B cell (primary cell): Measurements from ENCODE around the gene VNN1. TPM values are rescaled to one million over a fixed set of nuclear protein-coding genes. Genes with fewer than 3 reads are reported as not detected.

ENCODE experiments used
- ATAC-seq: fragments of 200-7000 bp; cut with Tn5 transposase; one replicate; pipeline ENCODE4 v1.10.0; 2021; ENCODE audit warnings: low read depth, mild to moderate bottlenecking, moderate number of reproducible peaks, moderate library complexity
- CTCF ChIA-PET: fragments of 350-600 bp; sonication (Branson Sonifier 250); formaldehyde crosslinking; loops from one replicate; lab custom pipeline; 2021; ENCODE audit warnings: antibody characterized with exemption, inconsistent platforms; lab: Charles Lee
- POLR2A ChIA-PET: fragments of 350-600 bp; sonication (Branson Sonifier 250); formaldehyde crosslinking; loops from one replicate; lab custom pipeline; 2021; ENCODE audit warnings: antibody characterized with exemption; lab: Charles Lee
- DNase-seq: peaks from one replicate; pipeline ENCODE4 v3.0.0; 2013
- H2AFZ ChIP-seq: 2 replicates; pipeline ENCODE4 v1.6.1; 2012; ENCODE audit warnings: mild to moderate bottlenecking, low read depth, low read length; ENCODE audit not compliant: insufficient read depth, poor library complexity, severe bottlenecking
- H3K27ac ChIP-seq, 2 donors: 1 replicate in 1 of 2; 2 replicates in 1 of 2; pipeline ENCODE4 v1.5.1; 2012 to 2013; ENCODE audit warnings: low read length in 2 of 2, mild to moderate bottlenecking in 2 of 2, moderate library complexity in 1 of 2
- H3K27me3 ChIP-seq, 4 experiments: fragments of 200-600 bp in 1 of 4; sonication (generic) in 1 of 4; replicated peaks in 1 of 4; 1 replicate in 2 of 4; 2 replicates in 2 of 4; pipeline versions ENCODE4 v1.6.1 to v1.7.0; 2013 to 2016; ENCODE audit warnings: low read length in 3 of 4, mild to moderate bottlenecking in 2 of 4, mixed read lengths in 1 of 4, moderate library complexity in 1 of 4; ENCODE audit not compliant: insufficient read depth in 4 of 4, control insufficient read depth in 3 of 4; ENCODE audit errors: control extremely low read depth in 1 of 4
- H3K36me3 ChIP-seq, 2 experiments: replicated peaks in 1 of 2; 1 replicate in 1 of 2; 2 replicates in 1 of 2; pipeline versions ENCODE4 v1.6.1 to v1.7.1; 2013; ENCODE audit warnings: low read length in 1 of 2; ENCODE audit not compliant: insufficient read depth in 2 of 2, control insufficient read depth in 1 of 2; ENCODE audit errors: control extremely low read depth in 1 of 2, extremely low read depth in 1 of 2
- H3K4me1 ChIP-seq, 2 donors: fragments of 200-600 bp in 1 of 2; sonication (generic) in 1 of 2; 1 replicate in 1 of 2; 2 replicates in 1 of 2; pipeline versions ENCODE4 v1.5.1 to v1.6.1; 2013 to 2017; ENCODE audit warnings: low read length in 2 of 2; ENCODE audit not compliant: control insufficient read depth in 2 of 2, insufficient read depth in 2 of 2
- H3K4me2 ChIP-seq: replicated peaks from 2 replicates; pipeline ENCODE3; 2012; ENCODE audit warnings: mild to moderate bottlenecking, low read depth, low read length; ENCODE audit not compliant: poor library complexity, severe bottlenecking
- H3K4me3 ChIP-seq, 5 experiments: fragments of 200-600 bp in 1 of 5; sonication (generic) in 1 of 5; 1 replicate in 3 of 5; 2 replicates in 2 of 5; pipeline versions ENCODE4 v1.5.1 to v1.7.0; 2011 to 2016; ENCODE audit warnings: low read length in 4 of 5, mild to moderate bottlenecking in 4 of 5, low read depth in 2 of 5, control low read depth in 1 of 5, moderate library complexity in 1 of 5; ENCODE audit not compliant: insufficient read depth in 1 of 5; ENCODE audit errors: control extremely low read depth in 1 of 5, extremely low read depth in 1 of 5
- H3K79me2 ChIP-seq: fragments of 200-600 bp; sonication (generic); one replicate; pipeline ENCODE4 v1.6.0; 2016; ENCODE audit warnings: low read length; ENCODE audit not compliant: control insufficient read depth, insufficient read depth
- H3K9ac ChIP-seq: fragments of 200-600 bp; sonication (generic); 2 replicates; pipeline ENCODE4 v1.6.1; 2017; ENCODE audit warnings: mild to moderate bottlenecking, low read length, moderate library complexity
- H3K9me3 ChIP-seq, 3 donors: one replicate each; pipeline versions ENCODE4 v1.6.1 to v1.7.1; 2013; ENCODE audit warnings: low read length in 2 of 3; ENCODE audit not compliant: control insufficient read depth in 2 of 3, insufficient read depth in 1 of 3; ENCODE audit errors: control extremely low read depth in 1 of 3
- H4K20me1 ChIP-seq: 2 replicates; pipeline ENCODE4 v1.6.0; 2012; ENCODE audit warnings: mild to moderate bottlenecking, low read length; ENCODE audit not compliant: insufficient read depth, control insufficient read depth, poor library complexity, severe bottlenecking
- H3K27ac Mint-ChIP-seq: one replicate; pipeline ENCODE4 v1.8.0; 2021; ENCODE audit warnings: mixed read lengths
- H3K27me3 Mint-ChIP-seq: one replicate; pipeline ENCODE4 v1.8.0; 2021; ENCODE audit warnings: mixed read lengths
- H3K4me1 Mint-ChIP-seq: one replicate; pipeline ENCODE4 v1.8.0; 2021; ENCODE audit warnings: mixed read lengths
- H3K4me3 Mint-ChIP-seq: one replicate; pipeline ENCODE4 v1.8.0; 2021; ENCODE audit warnings: mixed read lengths
- H3K9me3 Mint-ChIP-seq: one replicate; pipeline ENCODE4 v1.8.0; 2022; ENCODE audit warnings: mixed read lengths; ENCODE audit not compliant: insufficient read depth
- CTCF ChIP-seq: fragments of 200-600 bp; IDR thresholded peaks from one replicate; pipeline ENCODE4 v1.8.0; 2022; ENCODE audit warnings: antibody characterized with exemption, mild to moderate bottlenecking
- EZH2 ChIP-seq: IDR thresholded peaks from 2 replicates; pipeline ENCODE4 v1.6.1; 2012; ENCODE audit warnings: borderline replicate concordance, low read depth, mild to moderate bottlenecking, moderate library complexity, low read length; ENCODE audit not compliant: insufficient read depth, poor library complexity, severe bottlenecking
- WGBS: methylation state at CpG from one replicate; pipeline ENCODE4 v1.1.5; 2013; ENCODE audit warnings: missing lambda C conversion rate; ENCODE audit not compliant: insufficient coverage; 5-methylcytosine and 5-hydroxymethylcytosine counted together
- intact Hi-C: fragments of 100-400 bp; cut with micrococcal nuclease; formaldehyde crosslinking; loops from one replicate; pipeline ENCODE4 v1.10.0; 2022
- polyA minus RNA-seq: library from RNA; depleted of rRNA, polyadenylated mRNA; stranded (reverse); fragments of >200 nt; gene quantifications from 2 replicates; pipeline ENCODE4 v1.2.3, GENCODE V29; 2012
- polyA plus RNA-seq: library from polyadenylated mRNA; depleted of rRNA; stranded (reverse); fragments of >200 nt; gene quantifications from 2 replicates; pipeline ENCODE4 v1.2.3, GENCODE V29; 2012
- total RNA-seq, 2 donors: library from RNA; stranded (reverse); fragments of 120-200 nt in 1 of 2; gene quantifications; 1 replicate in 1 of 2; 2 replicates in 1 of 2; pipeline versions ENCODE4 v1.2.3 to v1.2.4, GENCODE V29; 2013 to 2022

The VNN1 gene
- not detected in 2 replicates for total RNA-seq
- 0.30 TPM for total RNA-seq (2013)
- 0.03 and 0.04 TPM in 2 replicates for polyA plus RNA-seq
- polyA minus RNA-seq = 0.09 and 0.29 TPM in 2 replicates

- Histone ChIP-seq H3K27ac (no peak within 1 kb of the TSS), H4K20me1 (no peaks in the 10 kb centered on the region), H3K36me3 (no peaks in the 10 kb centered on the region), H3K4me1 (peaks cover 6 to 11% of the 10 kb centered on the region in 2 donors), H3K79me2 (no peaks in the 10 kb centered on the region), H3K9ac (no peak within 1 kb of the TSS), H3K4me2 (peak within 1 kb of the TSS; percentile 7), H2AFZ (no peak within 1 kb of the TSS), H3K27me3 (no peaks in the 10 kb centered on the region), H3K9me3 (no peaks in the 10 kb centered on the region), H3K4me3 (peak within 1 kb of the TSS in 1 of 5 experiments; percentile 12)
- Mint-ChIP-seq H3K9me3 (no peaks in the 10 kb centered on the region), H3K27ac (no peak within 1 kb of the TSS), H3K4me3 (no peak within 1 kb of the TSS), H3K4me1 (peaks cover 8% of the 10 kb centered on the region), H3K27me3 (no peaks in the 10 kb centered on the region)
- ChIA-PET CTCF (interaction anchor here (1.0 kb wide), 1 partner anchor 15 kb away, joined by 3 read pairs; no protein-coding TSS in a partner anchor), POLR2A (no interaction called here)
- intact Hi-C loops = no loop called here
- WGBS = 22% methylated on average over 5 of the region's 8 CpGs
- DNase-seq (peak; percentile 36), ATAC-seq (peak; percentile 41)
- no peak for TF ChIP-seq CTCF
- no peak for TF ChIP-seq EZH2
These were observed at the start of gene VNN1 for GRCh38 chr6:132713352-132714134. VNN1 (minus strand) TSS chr6:132714055; CDS start chr6:132714035, 20 bp downstream.

GRCh38 chr6:132763269-132763668, 49.4 kb upstream of the VNN1 start:
- no peaks in the 10 kb centered on the region for H3K27me3 Mint-ChIP-seq
- no peaks in the 10 kb centered on the region for H3K27me3 ChIP-seq
- peak overlapping the region; percentile 34 to 58 for H3K27ac ChIP-seq
- ChIA-PET POLR2A (interaction anchor here (0.6 to 1.8 kb wide), 4 partner anchors 15 to 52 kb away, joined by 3 to 7 read pairs (median 4); partner anchors contain the start of genes RPS12 and SLC18B1), CTCF (interaction anchor here (0.5 to 7.0 kb wide), 12 partner anchors 9 to 483 kb away, joined by 3 to 45 read pairs (median 3); partner anchors contain the start of gene SLC18B1)
- H2AFZ ChIP-seq = peak overlapping the region; percentile 57
- H3K9me3 Mint-ChIP-seq = no peaks in the 10 kb centered on the region
- H3K79me2 ChIP-seq = peaks cover 44% of the 10 kb centered on the region
- whole genome bisulfite sequencing = 32% methylated on average over 2 of the region's 2 CpGs
- peak overlapping the region; percentile 69 for H3K9ac ChIP-seq
- no peaks in the 10 kb centered on the region for H4K20me1 ChIP-seq
- peaks cover 50% of the 10 kb centered on the region for H3K4me1 Mint-ChIP-seq
- H3K4me3 Mint-ChIP-seq = peak overlapping the region; percentile 87
- intact Hi-C loops = loop anchor here (1.0 to 10.0 kb wide), 4 partner anchors 36 to 468 kb away; partner anchors contain the start of gene STX7
- H3K27ac Mint-ChIP-seq = peak overlapping the region; percentile 84
- ATAC-seq = peak; percentile 87
- peak; percentile 74 for DNase-seq
- H3K4me2 ChIP-seq = peak overlapping the region; percentile 82
- H3K4me1 ChIP-seq = peaks cover 26 to 41% of the 10 kb centered on the region in 2 donors
- H3K9me3 ChIP-seq = no peaks in the 10 kb centered on the region
- peak overlapping the region; percentile 34 to 72 (median 59) for H3K4me3 ChIP-seq
- TF ChIP-seq EZH2 (no peak), CTCF (no peak)
- H3K36me3 ChIP-seq = peaks cover 0 to 2% of the 10 kb centered on the region in 2 experiments
